Activated CD8-positive, alpha-beta T cell treated with anti-CD3 and anti-CD28 coated beads, Interleukin-2, amount 10 ng/mL, durations not matched to agents 7 days and 5 days (primary cell): ENCODE measurements around the gene HMBS. TPM values are rescaled to one million over a fixed set of nuclear protein-coding genes. Genes with fewer than 3 reads are reported as not detected.
A peak's percentile ranks its signal among the peaks of the same experiment; 100 is the strongest.

ENCODE experiments used
- ATAC-seq: fragments of 150-1000 bp; cut with Tn5 transposase; one replicate; pipeline ENCODE4 v1.10.0; 2021; ENCODE audit warnings: moderate library complexity
- CTCF ChIA-PET: fragments of 350-600 bp; sonication (Branson Sonifier 250); formaldehyde crosslinking; loops from one replicate; lab custom pipeline; 2021; ENCODE audit warnings: antibody characterized with exemption; lab: Charles Lee
- POLR2A ChIA-PET: fragments of 350-600 bp; sonication (Branson Sonifier 250); formaldehyde crosslinking; loops from one replicate; lab custom pipeline; 2021; ENCODE audit warnings: antibody characterized with exemption; lab: Charles Lee
- DNase-seq: peaks from one replicate; pipeline ENCODE4 v3.0.0-alpha.2; 2020
- H3K27ac Mint-ChIP-seq: one replicate; pipeline ENCODE4 v1.8.0; 2021; ENCODE audit warnings: mild to moderate bottlenecking, mixed read lengths
- H3K27me3 Mint-ChIP-seq: one replicate; pipeline ENCODE4 v1.8.0; 2021; ENCODE audit warnings: low read depth, mixed read lengths
- H3K36me3 Mint-ChIP-seq: one replicate; pipeline ENCODE4 v1.8.0; 2021; ENCODE audit warnings: low read depth, mixed read lengths
- H3K4me1 Mint-ChIP-seq: one replicate; pipeline ENCODE4 v1.8.0; 2021; ENCODE audit warnings: low read depth, mixed read lengths
- H3K4me3 Mint-ChIP-seq: one replicate; pipeline ENCODE4 v1.8.0; 2021; ENCODE audit warnings: mild to moderate bottlenecking, mixed read lengths
- H3K9me3 Mint-ChIP-seq: one replicate; pipeline ENCODE4 v1.8.0; 2022; ENCODE audit warnings: mixed read lengths; ENCODE audit not compliant: insufficient read depth
- total RNA-seq, 2 experiments: library from RNA; stranded (reverse); gene quantifications; one replicate each; pipeline ENCODE4 v1.2.3, GENCODE V29; 2021

The HMBS gene
- total RNA-seq, 2 experiments from 2014 or later = 31.0 to 32.5 TPM

DNA sequence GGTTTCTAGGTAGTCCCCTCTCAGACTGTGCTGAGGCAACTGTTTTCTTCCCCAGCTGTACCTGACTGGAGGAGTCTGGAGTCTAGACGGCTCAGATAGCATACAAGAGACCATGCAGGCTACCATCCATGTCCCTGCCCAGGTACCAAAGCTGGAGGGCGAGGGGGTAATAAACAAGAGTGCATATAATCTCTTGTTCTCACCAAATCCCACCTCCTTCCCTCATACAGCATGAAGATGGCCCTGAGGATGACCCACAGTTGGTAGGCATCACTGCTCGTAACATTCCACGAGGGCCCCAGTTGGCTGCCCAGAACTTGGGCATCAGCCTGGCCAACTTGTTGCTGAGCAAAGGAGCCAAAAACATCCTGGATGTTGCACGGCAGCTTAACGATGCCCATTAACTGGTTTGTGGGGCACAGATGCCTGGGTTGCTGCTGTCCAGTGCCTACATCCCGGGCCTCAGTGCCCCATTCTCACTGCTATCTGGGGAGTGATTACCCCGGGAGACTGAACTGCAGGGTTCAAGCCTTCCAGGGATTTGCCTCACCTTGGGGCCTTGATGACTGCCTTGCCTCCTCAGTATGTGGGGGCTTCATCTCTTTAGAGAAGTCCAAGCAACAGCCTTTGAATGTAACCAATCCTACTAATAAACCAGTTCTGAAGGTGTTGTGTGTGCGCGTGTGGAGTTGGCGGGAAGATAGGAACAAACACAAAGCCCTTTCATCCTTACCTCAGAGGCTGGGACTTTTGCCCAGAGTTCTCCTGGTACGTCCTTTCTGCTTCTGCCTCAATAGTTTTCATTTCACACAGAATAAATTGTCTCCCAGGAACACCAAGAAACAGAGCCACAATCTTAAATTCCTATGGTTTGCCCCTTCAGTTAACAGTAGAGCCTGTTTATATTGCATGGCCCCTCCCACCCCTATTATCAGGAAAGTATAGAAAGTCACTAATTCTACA is 8.5 kb downstream of the HMBS start:
- CTCF ChIA-PET = interaction anchor here (1.2 kb wide), 1 partner anchor 9 kb away, joined by 5 read pairs; no protein-coding TSS in a partner anchor
- no peak for ATAC-seq
- peaks cover 46% of the 10 kb centered on the region for H3K4me1 Mint-ChIP-seq
- peak overlapping the region; percentile 88 for H3K27ac Mint-ChIP-seq
- DNase-seq = no peak
- H3K36me3 Mint-ChIP-seq = peaks cover 66% of the 10 kb centered on the region
- H3K9me3 Mint-ChIP-seq = no peaks in the 10 kb centered on the region
- POLR2A ChIA-PET = interaction anchor here (0.6 to 3.1 kb wide), 13 partner anchors 8 to 229 kb away, joined by 3 to 96 read pairs (median 13); partner anchors contain the start of genes C2CD2L, DPAGT1, HINFP and HMBS
- H3K27me3 Mint-ChIP-seq = no peaks in the 10 kb centered on the region
- peak overlapping the region; percentile 95 for H3K4me3 Mint-ChIP-seq

DNA sequence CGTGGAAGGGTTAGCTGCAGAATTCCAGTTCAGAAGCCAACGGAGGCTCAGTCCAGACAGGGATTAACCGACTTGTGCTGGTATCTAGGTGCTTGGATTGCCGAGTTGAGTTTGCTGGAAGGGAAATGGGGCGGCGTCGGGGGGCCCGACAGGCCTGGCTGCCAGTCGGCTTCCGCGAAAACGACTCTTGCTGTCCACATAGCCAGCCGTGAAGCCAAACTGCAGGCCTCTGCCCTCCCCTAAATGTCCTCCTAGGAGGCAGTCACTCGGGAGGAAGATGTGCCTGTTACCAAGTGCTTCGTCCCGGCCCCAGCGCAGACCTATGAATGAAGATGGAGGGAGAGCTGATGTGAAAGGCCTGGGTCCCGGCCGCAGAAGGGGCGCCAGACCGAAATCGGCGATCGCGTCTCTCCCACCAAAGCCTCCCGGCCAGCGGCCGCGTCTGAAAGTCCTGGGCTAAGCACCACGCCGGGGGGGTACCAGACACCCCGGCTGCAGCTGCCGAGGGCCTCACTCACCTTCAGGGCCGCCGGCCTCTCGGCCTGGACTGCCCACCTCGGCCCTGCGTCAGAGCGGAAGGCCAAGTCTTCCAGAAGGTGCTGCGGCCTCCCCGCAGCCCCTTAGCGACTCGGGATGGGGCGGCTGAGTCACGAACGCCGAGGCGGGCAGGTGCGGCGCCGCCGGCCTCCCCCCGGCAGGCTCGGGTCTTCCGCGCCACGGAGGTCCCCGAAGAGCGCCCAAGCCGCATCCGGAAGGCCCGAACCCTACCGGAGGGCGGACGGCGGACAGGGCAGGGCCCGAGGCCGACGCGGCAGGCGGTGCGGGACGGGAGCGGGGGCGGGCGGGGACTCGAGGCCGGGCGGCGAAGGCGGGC is 9.5 kb downstream of the HMBS start:
- ChIA-PET CTCF (interaction anchor here (0.9 to 2.7 kb wide), 9 partner anchors 8 to 201 kb away, joined by 3 to 7 read pairs (median 4); partner anchors contain the start of gene VPS11), POLR2A (interaction anchor here (0.5 to 3.1 kb wide), 42 partner anchors 8 to 755 kb away, joined by 3 to 96 read pairs (median 4); partner anchors contain the start of genes C2CD2L, CENATAC, DPAGT1 and HINFP)
- peak overlapping the region; percentile 97 for H3K27ac Mint-ChIP-seq
- peaks cover 74% of the 10 kb centered on the region for H3K36me3 Mint-ChIP-seq
- ATAC-seq (peak; percentile 8), DNase-seq (peak; percentile 47)
- H3K27me3 Mint-ChIP-seq = no peaks in the 10 kb centered on the region
- no peaks in the 10 kb centered on the region for H3K9me3 Mint-ChIP-seq
- peaks cover 52% of the 10 kb centered on the region for H3K4me1 Mint-ChIP-seq
- H3K4me3 Mint-ChIP-seq = peak overlapping the region; percentile 95

DNA sequence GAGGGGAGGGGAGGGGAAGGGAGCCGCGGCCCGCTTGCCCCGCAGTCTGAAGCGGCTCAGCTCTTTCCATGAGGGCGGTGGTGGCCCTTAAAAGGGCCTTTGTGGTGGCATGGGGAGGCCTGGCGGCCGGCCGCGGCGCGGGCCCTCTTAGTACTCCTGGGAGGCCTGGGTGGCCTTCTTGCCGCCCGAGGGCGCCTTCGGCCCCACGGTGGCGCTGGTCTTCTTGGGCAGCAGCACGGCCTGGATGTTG is 10.1 kb downstream of the HMBS start:
- Mint-ChIP-seq H3K27ac (peak overlapping the region; percentile 97), H3K36me3 (peaks cover 77% of the 10 kb centered on the region), H3K27me3 (no peaks in the 10 kb centered on the region), H3K4me3 (peak overlapping the region; percentile 95), H3K4me1 (peaks cover 53% of the 10 kb centered on the region), H3K9me3 (no peaks in the 10 kb centered on the region)
- CTCF ChIA-PET = interaction anchor here (0.9 to 2.7 kb wide), 9 partner anchors 8 to 229 kb away, joined by 3 to 7 read pairs (median 3); partner anchors contain the start of gene VPS11
- POLR2A ChIA-PET = interaction anchor here (0.5 to 3.1 kb wide), 40 partner anchors 8 to 756 kb away, joined by 3 to 96 read pairs (median 5); partner anchors contain the start of genes C2CD2L, CENATAC, HINFP and HMBS
- peak; percentile 66 for DNase-seq
- ATAC-seq = peak; percentile 37

DNA sequence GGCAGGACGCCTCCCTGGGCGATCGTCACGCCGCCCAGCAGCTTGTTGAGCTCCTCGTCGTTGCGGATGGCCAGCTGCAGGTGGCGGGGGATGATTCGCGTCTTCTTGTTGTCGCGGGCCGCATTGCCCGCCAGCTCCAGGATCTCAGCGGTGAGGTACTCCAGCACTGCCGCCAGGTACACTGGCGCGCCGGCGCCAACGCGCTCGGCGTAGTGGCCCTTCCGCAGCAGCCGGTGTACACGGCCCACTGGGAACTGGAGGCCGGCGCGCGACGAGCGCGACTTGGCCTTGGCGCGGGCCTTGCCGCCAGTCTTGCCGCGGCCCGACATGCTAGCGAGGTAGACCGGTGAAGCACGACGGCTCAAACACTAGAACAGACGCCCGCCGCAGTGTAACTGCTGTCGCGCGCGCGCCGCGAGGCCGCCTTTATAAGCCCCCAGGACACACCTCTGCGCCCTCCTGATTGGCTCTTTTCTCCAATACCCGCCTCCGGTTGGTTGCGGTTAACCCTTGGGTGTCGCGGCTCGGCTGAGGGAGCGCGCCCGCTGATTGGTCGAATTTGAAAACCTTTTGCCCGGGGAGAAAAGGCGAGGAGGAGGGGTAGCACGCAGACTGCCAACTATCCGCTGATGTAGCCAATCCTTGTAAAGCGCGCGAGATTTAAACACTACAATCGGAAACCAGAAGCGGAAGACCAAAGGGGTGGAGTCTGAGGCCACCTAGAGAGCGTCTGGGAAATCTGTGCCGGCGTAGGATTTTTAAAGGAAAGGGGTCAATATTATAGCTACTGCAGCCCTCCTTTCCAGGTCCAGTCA is 10.6 kb downstream of the HMBS start:
- no peaks in the 10 kb centered on the region for H3K27me3 Mint-ChIP-seq
- POLR2A ChIA-PET = interaction anchor here (0.6 to 3.1 kb wide), 48 partner anchors 8 to 756 kb away, joined by 3 to 96 read pairs (median 4); partner anchors contain the start of genes C2CD2L, CENATAC, HINFP and HMBS

DNA sequence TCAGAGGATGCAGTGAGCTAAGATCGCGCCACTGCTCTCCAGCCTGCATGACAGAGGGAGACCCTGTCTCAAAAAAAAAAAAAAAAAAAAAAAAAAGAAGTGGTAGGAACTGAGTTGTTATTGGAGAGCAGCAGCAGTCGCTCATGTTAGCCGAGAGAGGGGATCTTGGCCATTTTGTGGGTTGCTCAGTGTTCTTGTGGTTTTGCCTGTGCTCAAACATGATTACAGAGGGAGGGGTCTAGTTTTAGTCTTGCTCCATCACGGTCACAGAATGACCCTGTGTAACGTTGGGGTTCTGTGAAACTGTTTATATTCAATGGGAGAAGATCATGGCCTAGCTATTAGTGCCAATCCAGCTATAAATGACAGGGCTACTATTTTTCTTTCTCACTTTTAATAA is 15.0 kb downstream of the HMBS start:
- H3K27ac Mint-ChIP-seq = peak overlapping the region; percentile 95
- POLR2A ChIA-PET = interaction anchor here (1.1 to 1.5 kb wide), 2 partner anchors 9 to 32 kb away, joined by 3 to 4 read pairs; partner anchors contain the start of gene VPS11

More for the DNA sequence above, 10.6 kb downstream of the HMBS start:
- Mint-ChIP-seq H3K36me3 (peaks cover 82% of the 10 kb centered on the region), H3K4me1 (peaks cover 59% of the 10 kb centered on the region), H3K27ac (peak overlapping the region; percentile 97), H3K4me3 (peak overlapping the region; percentile 95), H3K9me3 (no peaks in the 10 kb centered on the region)
- DNase-seq (peak; percentile 100), ATAC-seq (peak; percentile 81)
- CTCF ChIA-PET = interaction anchor here (0.9 to 2.7 kb wide), 9 partner anchors 9 to 229 kb away, joined by 3 to 7 read pairs (median 3); partner anchors contain the start of gene VPS11

DNA sequence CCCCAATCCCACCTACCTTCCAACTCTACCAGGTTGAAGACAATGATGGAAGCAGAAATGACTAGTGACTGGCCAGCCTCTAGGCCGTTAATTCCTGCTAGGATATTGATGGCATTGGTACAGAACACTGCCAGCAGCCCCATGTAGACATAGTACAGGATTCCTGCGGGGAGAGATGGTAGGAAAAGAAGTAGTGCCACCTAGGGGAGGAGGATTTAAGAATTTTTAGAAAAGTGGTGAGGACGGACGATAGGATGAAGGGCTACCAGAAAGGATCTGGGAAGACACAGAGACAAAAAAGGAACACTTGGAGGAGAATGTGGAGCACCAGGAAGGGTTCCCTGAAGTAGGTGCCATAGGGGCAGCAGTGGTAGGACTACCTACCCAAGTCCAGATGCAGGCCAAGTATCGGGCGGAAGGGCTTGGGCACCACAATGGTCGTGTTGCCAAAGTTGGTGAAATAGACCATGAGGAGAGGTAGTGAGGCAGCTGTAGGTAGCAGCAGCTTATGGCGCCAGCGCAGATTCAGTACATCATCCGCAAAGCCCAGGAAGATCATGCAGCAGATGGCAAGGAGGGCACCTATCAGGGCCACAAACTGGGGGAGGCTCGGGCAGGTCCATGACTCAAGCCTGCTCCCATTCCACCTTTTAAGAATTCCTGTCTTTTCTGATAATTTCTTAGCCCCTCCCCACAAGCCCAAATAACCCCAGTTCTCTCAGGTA is 15.7 kb downstream of the HMBS start:
- peaks cover 56% of the 10 kb centered on the region for H3K4me1 Mint-ChIP-seq
- ATAC-seq (no peak), DNase-seq (no peak)
- ChIA-PET POLR2A (no interaction called here), CTCF (interaction anchor here (0.7 to 1.2 kb wide), 6 partner anchors 14 to 224 kb away, joined by 3 to 4 read pairs (median 3); partner anchors contain the start of gene HINFP)
- H3K27ac Mint-ChIP-seq = peak overlapping the region; percentile 95
- peaks cover 46% of the 10 kb centered on the region for H3K36me3 Mint-ChIP-seq
- H3K27me3 Mint-ChIP-seq = no peaks in the 10 kb centered on the region
- H3K9me3 Mint-ChIP-seq = no peaks in the 10 kb centered on the region
- peak overlapping the region; percentile 90 for H3K4me3 Mint-ChIP-seq

More for the DNA sequence above, 15.0 kb downstream of the HMBS start:
- Mint-ChIP-seq H3K9me3 (no peaks in the 10 kb centered on the region), H3K4me3 (peak overlapping the region; percentile 90), H3K36me3 (peaks cover 53% of the 10 kb centered on the region), H3K27me3 (no peaks in the 10 kb centered on the region), H3K4me1 (peaks cover 53% of the 10 kb centered on the region)
- CTCF ChIA-PET = interaction anchor here (0.7 to 1.2 kb wide), 7 partner anchors 13 to 224 kb away, joined by 3 to 5 read pairs (median 3); partner anchors contain the start of gene HINFP
- DNase-seq = no peak
- ATAC-seq = no peak

DNA sequence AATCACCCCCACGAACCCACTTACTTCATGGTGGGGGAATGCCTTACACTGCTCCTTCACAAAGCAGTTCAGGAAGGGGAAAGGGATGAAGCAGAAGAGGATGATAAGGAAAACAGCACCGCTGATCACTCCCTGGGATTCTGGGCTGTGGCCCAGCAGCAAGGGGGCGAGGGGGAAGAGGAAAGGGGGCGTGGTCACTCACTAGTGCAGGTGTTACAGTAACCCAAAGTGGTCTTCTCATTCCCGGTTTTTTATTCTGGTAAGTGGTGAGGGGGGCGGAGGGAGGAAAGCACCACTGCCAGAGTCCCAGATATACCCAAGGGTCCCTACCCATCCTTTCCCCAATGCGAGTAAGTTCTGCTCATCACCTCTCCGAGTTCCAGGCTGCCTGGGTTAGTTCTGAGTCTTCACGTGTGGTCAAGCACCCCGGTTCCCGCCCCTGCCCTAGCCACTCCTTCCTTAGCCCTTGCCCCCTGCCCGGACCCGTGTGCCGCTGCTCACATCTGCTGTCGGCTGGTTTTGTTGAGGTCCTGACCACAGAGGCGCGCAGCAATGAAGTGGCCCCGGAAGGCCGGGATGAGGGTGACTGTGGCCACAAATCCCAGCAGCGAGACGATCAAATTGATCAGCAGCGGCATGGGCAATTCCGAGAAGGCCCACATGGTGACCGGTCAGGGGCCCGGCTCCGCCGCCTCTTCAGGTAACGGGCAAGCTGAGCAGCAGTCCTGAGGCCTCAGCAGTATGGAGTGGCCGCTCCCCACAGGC is 16.5 kb downstream of the HMBS start:
- Mint-ChIP-seq H3K27ac (peak overlapping the region; percentile 95), H3K36me3 (peaks cover 40% of the 10 kb centered on the region), H3K4me1 (peaks cover 55% of the 10 kb centered on the region), H3K4me3 (peak overlapping the region; percentile 90), H3K27me3 (no peaks in the 10 kb centered on the region), H3K9me3 (no peaks in the 10 kb centered on the region)
- POLR2A ChIA-PET = interaction anchor here (0.7 to 2.0 kb wide), 9 partner anchors 7 to 104 kb away, joined by 3 to 13 read pairs (median 5); partner anchors contain the start of genes CENATAC and HINFP
- ATAC-seq (peak; percentile 22), DNase-seq (peak; percentile 48)
- CTCF ChIA-PET = interaction anchor here (1.0 to 1.8 kb wide), 9 partner anchors 14 to 238 kb away, joined by 4 to 16 read pairs (median 6); partner anchors contain the start of genes CBL, HMBS, HYOU1 and VPS11

DNA sequence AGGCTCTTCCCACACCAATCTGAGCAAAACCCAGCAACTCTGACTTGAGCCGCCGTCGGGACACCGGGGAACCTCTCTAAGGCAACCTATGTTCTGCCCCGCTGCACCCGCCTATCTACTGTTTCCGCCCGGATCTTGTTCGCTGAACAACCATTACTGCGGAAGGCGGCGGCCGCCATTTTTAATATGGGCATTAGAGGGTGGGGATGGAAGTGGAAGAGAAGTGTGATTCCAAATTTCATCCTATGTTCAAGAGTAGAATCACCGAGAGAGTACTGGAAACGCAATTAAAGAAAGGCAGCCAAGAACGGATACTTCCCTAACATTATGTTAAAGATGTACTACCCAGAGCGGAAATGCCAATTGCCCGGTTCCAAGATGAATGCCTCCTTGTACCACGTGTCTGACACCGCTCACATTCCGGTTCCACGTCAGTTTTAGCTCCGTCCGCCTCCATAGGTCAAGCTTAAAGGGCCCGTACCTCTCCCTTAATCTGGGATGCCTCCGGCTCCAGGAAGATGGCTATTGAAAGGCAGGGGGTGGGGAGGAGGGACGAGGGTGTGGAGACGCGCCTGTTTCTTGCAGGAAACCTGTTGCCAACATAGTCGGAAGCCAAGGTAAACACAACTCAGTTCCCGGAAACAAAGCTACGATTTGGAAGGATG is 17.2 kb downstream of the HMBS start, which contains the start of gene DPAGT1:
TSS of gene DPAGT1 (minus strand) at position 95 of the 665 bp plus-strand sequence. CDS start 198 bp downstream, outside the sequence.
- ChIA-PET CTCF (interaction anchor here (0.6 to 2.2 kb wide), 15 partner anchors 8 to 254 kb away, joined by 3 to 16 read pairs (median 5); partner anchors contain the start of genes CBL, HINFP, HMBS and HYOU1), POLR2A (interaction anchor here (0.6 to 2.0 kb wide), 15 partner anchors 8 to 104 kb away, joined by 3 to 13 read pairs (median 4); partner anchors contain the start of genes CENATAC, HINFP, RPS25 and VPS11)
- peak within 1 kb of the TSS; percentile 90 for H3K4me3 Mint-ChIP-seq
- no peaks in the 10 kb centered on the region for H3K9me3 Mint-ChIP-seq
- H3K27me3 Mint-ChIP-seq = no peaks in the 10 kb centered on the region
- DNase-seq (peak; percentile 92), ATAC-seq (peak; percentile 85)
- peaks cover 35% of the 10 kb centered on the region for H3K36me3 Mint-ChIP-seq
- peaks cover 55% of the 10 kb centered on the region for H3K4me1 Mint-ChIP-seq
- peak within 1 kb of the TSS; percentile 95 for H3K27ac Mint-ChIP-seq
